Activated B cell treated with CpG ODN at 0.5 μM for 24 hours (primary cell): ENCODE data around the gene GREM1. TPM values are rescaled to one million over a fixed set of nuclear protein-coding genes. Genes with fewer than 3 reads are reported as not detected.
A peak's percentile ranks its signal among the peaks of the same experiment; 100 is the strongest.

Experiments
- ATAC-seq: fragments of 200-7000 bp; cut with Tn5 transposase; one replicate; pipeline ENCODE4 v1.10.0; 2021; ENCODE audit warnings: low read depth, mild to moderate bottlenecking, moderate library complexity
- CTCF ChIA-PET: fragments of 350-600 bp; sonication (Branson Sonifier 250); formaldehyde crosslinking; loops from one replicate; lab custom pipeline; 2021; ENCODE audit warnings: antibody characterized with exemption; lab: Charles Lee
- POLR2A ChIA-PET: fragments of 350-600 bp; sonication (Branson Sonifier 250); formaldehyde crosslinking; loops from one replicate; lab custom pipeline; 2021; ENCODE audit warnings: antibody characterized with exemption; lab: Charles Lee
- DNase-seq: peaks from one replicate; pipeline ENCODE4 v3.0.0; 2022
- H3K27ac Mint-ChIP-seq: one replicate; pipeline ENCODE4 v1.8.0; 2020; ENCODE audit warnings: mixed read lengths
- H3K27me3 Mint-ChIP-seq: one replicate; pipeline ENCODE4 v1.8.0; 2021; ENCODE audit warnings: mixed read lengths
- H3K36me3 Mint-ChIP-seq: one replicate; pipeline ENCODE4 v1.8.0; 2021; ENCODE audit warnings: low read depth, mixed read lengths
- H3K4me1 Mint-ChIP-seq: one replicate; pipeline ENCODE4 v1.8.0; 2021; ENCODE audit warnings: mixed read lengths
- H3K4me3 Mint-ChIP-seq: one replicate; pipeline ENCODE4 v1.8.0; 2020; ENCODE audit warnings: mild to moderate bottlenecking, mixed read lengths
- H3K9me3 Mint-ChIP-seq: one replicate; pipeline ENCODE4 v1.8.0; 2020; ENCODE audit warnings: mixed read lengths
- CTCF ChIP-seq: fragments of 200-600 bp; IDR thresholded peaks from one replicate; pipeline ENCODE4 v1.8.0; 2022; ENCODE audit warnings: antibody characterized with exemption, mild to moderate bottlenecking
- intact Hi-C: fragments of 100-400 bp; cut with micrococcal nuclease; formaldehyde crosslinking; loops from one replicate; pipeline ENCODE4 v1.15.1; 2024
- total RNA-seq: library from RNA; stranded (reverse); gene quantifications from 2 replicates; pipeline ENCODE4 v1.2.3, GENCODE V29; 2022

GREM1 gene
- total RNA-seq, 1 donor from 2014 or later, result not detected

DNA sequence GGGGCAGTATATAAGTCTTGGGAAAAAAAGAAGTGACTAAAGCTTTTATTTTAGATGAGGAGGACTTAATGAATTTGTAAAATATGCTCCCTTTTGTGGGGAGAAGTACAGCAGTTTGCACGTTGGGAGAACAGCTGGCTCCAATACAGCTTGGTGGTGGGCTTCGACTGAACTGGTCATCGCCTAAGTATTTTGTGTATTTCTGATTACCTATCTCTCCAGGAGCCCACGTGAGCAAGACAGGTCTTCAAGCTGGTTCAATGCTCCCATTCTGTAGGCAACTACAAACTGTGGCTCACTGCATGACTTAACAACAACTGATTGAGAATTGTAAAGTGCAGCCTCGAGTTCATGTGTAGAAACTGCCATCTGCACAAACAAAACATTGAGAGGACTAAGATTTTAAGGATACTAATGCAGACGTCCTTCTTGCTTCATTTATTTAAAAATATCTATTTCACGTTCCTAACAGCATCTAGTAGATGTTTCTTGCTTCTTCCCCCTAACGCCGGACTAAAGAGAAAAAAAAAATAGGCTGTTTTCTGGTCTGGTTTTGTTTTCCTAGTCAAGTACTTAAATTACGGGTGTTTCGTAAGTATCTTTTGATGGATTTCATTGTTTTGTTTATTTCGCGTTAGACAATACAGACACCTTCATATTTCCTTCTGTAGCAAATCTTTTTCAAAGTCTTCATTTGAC, 1.4 kb upstream of the GREM1 start:
- no peaks in the 10 kb centered on the region for H3K36me3 Mint-ChIP-seq
- H3K27me3 Mint-ChIP-seq, result peaks cover 49% of the 10 kb centered on the region
- ChIA-PET POLR2A (no interaction called here), CTCF (interaction anchor here (0.7 kb wide), 1 partner anchor 20 kb away, joined by 3 read pairs; no protein-coding TSS in a partner anchor)
- ATAC-seq, result no peak
- H3K4me1 Mint-ChIP-seq, result peaks cover 28% of the 10 kb centered on the region
- no peak overlapping the region for H3K27ac Mint-ChIP-seq
- no peaks in the 10 kb centered on the region for H3K9me3 Mint-ChIP-seq
- no peak for TF ChIP-seq CTCF
- no peak for DNase-seq
- H3K4me3 Mint-ChIP-seq, result peak overlapping the region; percentile 65
- intact Hi-C loops, result no loop called here

DNA sequence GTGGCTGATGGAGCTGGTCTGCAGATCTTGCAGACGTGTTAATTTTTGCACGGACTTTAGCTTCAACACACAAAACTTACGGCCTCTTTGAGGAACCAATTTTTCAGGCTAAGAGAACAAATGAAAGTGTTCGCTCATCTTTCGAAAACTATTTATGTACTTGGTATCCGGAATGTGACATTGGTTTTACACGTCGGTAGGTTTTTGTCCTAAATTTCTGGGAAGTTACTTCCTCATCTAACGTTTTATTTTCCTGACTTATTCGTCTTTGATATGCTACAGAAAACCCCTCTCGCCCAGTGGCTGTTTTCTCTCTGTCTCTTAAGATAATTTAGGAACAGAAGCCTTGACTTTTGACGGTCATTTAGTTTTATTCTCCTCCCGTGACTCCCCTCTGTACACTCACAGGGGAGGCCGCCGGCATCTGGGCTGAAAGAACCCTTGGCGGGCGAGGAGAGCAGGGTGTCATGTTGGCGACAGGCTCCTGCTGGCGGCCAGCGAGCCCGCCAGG, 834 bp upstream of the GREM1 start:
- ATAC-seq, result no peak

DNA sequence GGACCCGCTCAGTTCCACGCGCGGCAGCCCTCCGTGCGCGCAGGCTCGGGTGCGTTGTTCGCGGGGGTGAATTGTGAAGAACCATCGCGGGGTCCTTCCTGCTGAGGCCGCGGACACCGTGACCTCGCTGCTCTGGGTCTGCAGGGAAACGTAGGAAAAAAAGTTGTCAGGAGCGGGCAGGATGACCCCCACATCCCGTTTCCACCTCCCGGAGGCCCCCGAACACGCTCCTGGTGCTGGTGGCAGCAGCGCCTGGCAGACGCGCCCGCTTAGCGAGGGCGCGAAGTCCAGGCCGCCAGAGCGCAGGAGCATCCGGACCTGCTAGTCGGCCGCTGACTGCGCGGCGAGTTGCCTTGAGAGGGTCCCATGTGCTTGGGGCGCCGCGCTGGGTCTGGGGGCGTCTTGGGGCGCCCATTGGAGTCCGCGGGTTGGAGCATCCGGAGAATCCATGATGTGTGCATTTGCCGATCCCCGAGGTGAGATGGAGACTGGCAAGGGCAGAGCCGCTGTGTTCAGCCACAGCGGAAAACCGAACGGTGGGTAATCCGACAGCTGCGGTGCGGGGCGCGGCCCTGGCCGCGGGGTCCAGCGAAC, 520 bp downstream of the GREM1 start:
- no peak for ATAC-seq
- no peaks in the 10 kb centered on the region for H3K9me3 Mint-ChIP-seq
- no peak overlapping the region for H3K27ac Mint-ChIP-seq
- H3K27me3 Mint-ChIP-seq, result peaks cover 42% of the 10 kb centered on the region
- H3K36me3 Mint-ChIP-seq, result no peaks in the 10 kb centered on the region
- ChIA-PET CTCF (no interaction called here), POLR2A (no interaction called here)
- DNase-seq, result no peak
- peak overlapping the region; percentile 56 for H3K4me3 Mint-ChIP-seq
- intact Hi-C loops, result no loop called here
- no peak for TF ChIP-seq CTCF
- peaks cover 30% of the 10 kb centered on the region for H3K4me1 Mint-ChIP-seq

More for the DNA sequence above, 834 bp upstream of the GREM1 start:
- no peak for TF ChIP-seq CTCF
- CTCF ChIA-PET, result interaction anchor here (0.7 kb wide), 1 partner anchor 19 kb away, joined by 3 read pairs; no protein-coding TSS in a partner anchor
- Mint-ChIP-seq H3K4me1 (peaks cover 28% of the 10 kb centered on the region), H3K27me3 (peaks cover 45% of the 10 kb centered on the region), H3K27ac (no peak overlapping the region), H3K36me3 (no peaks in the 10 kb centered on the region), H3K9me3 (no peaks in the 10 kb centered on the region), H3K4me3 (peak overlapping the region; percentile 65)
- no peak for DNase-seq
- intact Hi-C loops, result no loop called here
- POLR2A ChIA-PET, result no interaction called here

GRCh38 chr15:32718821-32719716, 1.3 kb downstream of the GREM1 start:
- ATAC-seq (no peak), DNase-seq (no peak)
- H3K4me3 Mint-ChIP-seq, result peak overlapping the region; percentile 56
- no peaks in the 10 kb centered on the region for H3K9me3 Mint-ChIP-seq
- H3K27ac Mint-ChIP-seq, result no peak overlapping the region
- peaks cover 34% of the 10 kb centered on the region for H3K4me1 Mint-ChIP-seq
- TF ChIP-seq CTCF, result no peak
- ChIA-PET CTCF (no interaction called here), POLR2A (no interaction called here)
- peaks cover 40% of the 10 kb centered on the region for H3K27me3 Mint-ChIP-seq
- no peaks in the 10 kb centered on the region for H3K36me3 Mint-ChIP-seq
- intact Hi-C loops, result no loop called here
